ENCODE data around the gene ZC3HAV1. TPM values are rescaled to one million over a fixed set of nuclear protein-coding genes. Genes with fewer than 3 reads are reported as not detected.

Gene ZC3HAV1
- total and polyA plus RNA-seq, 9 of the 15 experiments (the other 6 are each of a cell fraction or from before 2014, with no cell fraction given): 11.9 to 40.5 (median 23.9) TPM

- TF ChIP-seq, protein P1, sequence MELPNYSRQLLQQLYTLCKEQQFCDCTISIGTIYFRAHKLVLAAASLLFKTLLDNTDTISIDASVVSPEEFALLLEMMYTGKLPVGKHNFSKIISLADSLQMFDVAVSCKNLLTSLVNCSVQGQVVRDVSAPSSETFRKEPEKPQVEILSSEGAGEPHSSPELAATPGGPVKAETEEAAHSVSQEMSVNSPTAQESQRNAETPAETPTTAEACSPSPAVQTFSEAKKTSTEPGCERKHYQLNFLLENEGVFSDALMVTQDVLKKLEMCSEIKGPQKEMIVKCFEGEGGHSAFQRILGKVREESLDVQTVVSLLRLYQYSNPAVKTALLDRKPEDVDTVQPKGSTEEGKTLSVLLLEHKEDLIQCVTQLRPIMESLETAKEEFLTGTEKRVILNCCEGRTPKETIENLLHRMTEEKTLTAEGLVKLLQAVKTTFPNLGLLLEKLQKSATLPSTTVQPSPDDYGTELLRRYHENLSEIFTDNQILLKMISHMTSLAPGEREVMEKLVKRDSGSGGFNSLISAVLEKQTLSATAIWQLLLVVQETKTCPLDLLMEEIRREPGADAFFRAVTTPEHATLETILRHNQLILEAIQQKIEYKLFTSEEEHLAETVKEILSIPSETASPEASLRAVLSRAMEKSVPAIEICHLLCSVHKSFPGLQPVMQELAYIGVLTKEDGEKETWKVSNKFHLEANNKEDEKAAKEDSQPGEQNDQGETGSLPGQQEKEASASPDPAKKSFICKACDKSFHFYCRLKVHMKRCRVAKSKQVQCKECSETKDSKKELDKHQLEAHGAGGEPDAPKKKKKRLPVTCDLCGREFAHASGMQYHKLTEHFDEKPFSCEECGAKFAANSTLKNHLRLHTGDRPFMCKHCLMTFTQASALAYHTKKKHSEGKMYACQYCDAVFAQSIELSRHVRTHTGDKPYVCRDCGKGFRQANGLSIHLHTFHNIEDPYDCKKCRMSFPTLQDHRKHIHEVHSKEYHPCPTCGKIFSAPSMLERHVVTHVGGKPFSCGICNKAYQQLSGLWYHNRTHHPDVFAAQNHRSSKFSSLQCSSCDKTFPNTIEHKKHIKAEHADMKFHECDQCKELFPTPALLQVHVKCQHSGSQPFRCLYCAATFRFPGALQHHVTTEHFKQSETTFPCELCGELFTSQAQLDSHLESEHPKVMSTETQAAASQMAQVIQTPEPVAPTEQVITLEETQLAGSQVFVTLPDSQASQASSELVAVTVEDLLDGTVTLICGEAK (IDR thresholded peaks at IDR 0.05): peak; percentile 66
- TF ChIP-seq, protein P1 (CRISPR knock-in tag; IDR thresholded peaks at IDR 0.05): no peak
- 0 out of 2 replicates have a peak, but pooled peaks have one; percentile 5 for TF ChIP-seq TEAD2 (tag; IDR thresholded peaks at IDR 0.05)
- peak; percentile 52; the same call in 1 of the 2 replicates for TF ChIP-seq EP300 (IDR thresholded peaks at IDR 0.05; ENCODE audit: low read length)
- 0 out of 2 replicates have a peak, but pooled peaks have one; percentile 44 for TF ChIP-seq RREB1 (CRISPR knock-in tag; IDR thresholded peaks at IDR 0.05)
- TF ChIP-seq, protein P2, sequence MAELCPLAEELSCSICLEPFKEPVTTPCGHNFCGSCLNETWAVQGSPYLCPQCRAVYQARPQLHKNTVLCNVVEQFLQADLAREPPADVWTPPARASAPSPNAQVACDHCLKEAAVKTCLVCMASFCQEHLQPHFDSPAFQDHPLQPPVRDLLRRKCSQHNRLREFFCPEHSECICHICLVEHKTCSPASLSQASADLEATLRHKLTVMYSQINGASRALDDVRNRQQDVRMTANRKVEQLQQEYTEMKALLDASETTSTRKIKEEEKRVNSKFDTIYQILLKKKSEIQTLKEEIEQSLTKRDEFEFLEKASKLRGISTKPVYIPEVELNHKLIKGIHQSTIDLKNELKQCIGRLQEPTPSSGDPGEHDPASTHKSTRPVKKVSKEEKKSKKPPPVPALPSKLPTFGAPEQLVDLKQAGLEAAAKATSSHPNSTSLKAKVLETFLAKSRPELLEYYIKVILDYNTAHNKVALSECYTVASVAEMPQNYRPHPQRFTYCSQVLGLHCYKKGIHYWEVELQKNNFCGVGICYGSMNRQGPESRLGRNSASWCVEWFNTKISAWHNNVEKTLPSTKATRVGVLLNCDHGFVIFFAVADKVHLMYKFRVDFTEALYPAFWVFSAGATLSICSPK (IDR thresholded peaks at IDR 0.05; ENCODE audit: borderline replicate concordance): 0 out of 2 replicates have a peak, but pooled peaks have one; percentile 91
- TF ChIP-seq VEZF1 (CRISPR knock-in tag; IDR thresholded peaks at IDR 0.05): peak; percentile 47
- peak; percentile 97 for TF ChIP-seq NFE2 (IDR thresholded peaks at IDR 0.05; ENCODE audit: low read depth)
Observed at GRCh38 chr7:139117599-139118233, 8.2 kb upstream of the ZC3HAV1 start (continued).

Measured in K562 (cell line).